CD4-positive, alpha-beta T cell treated with Interleukin-21 for 1 hour (primary cell): Measurements from ENCODE around the gene CCR9.
A peak's percentile ranks its signal among the peaks of the same experiment; 100 is the strongest.
"Not testable (repeated sequence)": the region's sequence is repeated elsewhere in the genome, so short reads cannot be mapped to it uniquely, and the experiment has no call there.

Experiments used
- DNase-seq: peaks from one replicate; pipeline ENCODE4 v3.0.0-alpha.2; 2020

Gene CCR9, protein sequence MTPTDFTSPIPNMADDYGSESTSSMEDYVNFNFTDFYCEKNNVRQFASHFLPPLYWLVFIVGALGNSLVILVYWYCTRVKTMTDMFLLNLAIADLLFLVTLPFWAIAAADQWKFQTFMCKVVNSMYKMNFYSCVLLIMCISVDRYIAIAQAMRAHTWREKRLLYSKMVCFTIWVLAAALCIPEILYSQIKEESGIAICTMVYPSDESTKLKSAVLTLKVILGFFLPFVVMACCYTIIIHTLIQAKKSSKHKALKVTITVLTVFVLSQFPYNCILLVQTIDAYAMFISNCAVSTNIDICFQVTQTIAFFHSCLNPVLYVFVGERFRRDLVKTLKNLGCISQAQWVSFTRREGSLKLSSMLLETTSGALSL

GRCh38 chr3:45885979-45886705 lies at the start of gene CCR9:
TSS of gene CCR9 (plus strand) at chr3:45886543. CDS start at chr3:45894934, 8,391 bp downstream.
- peak; percentile 28 for DNase-seq

GRCh38 chr3:45838466-45838865 lies 47.9 kb upstream of the CCR9 start:
- no peak for DNase-seq

- no peak for DNase-seq
Measured at GRCh38 chr3:45841420-45841756, 45.0 kb upstream of the CCR9 start.

- DNase-seq, result peak; percentile 93
Measured at GRCh38 chr3:45841757-45842491, 44.4 kb upstream of the CCR9 start, which contains the start of gene LZTFL1. TSS of gene LZTFL1 (minus strand) at chr3:45842119. CDS start at chr3:45841991, 128 bp downstream.

DNA sequence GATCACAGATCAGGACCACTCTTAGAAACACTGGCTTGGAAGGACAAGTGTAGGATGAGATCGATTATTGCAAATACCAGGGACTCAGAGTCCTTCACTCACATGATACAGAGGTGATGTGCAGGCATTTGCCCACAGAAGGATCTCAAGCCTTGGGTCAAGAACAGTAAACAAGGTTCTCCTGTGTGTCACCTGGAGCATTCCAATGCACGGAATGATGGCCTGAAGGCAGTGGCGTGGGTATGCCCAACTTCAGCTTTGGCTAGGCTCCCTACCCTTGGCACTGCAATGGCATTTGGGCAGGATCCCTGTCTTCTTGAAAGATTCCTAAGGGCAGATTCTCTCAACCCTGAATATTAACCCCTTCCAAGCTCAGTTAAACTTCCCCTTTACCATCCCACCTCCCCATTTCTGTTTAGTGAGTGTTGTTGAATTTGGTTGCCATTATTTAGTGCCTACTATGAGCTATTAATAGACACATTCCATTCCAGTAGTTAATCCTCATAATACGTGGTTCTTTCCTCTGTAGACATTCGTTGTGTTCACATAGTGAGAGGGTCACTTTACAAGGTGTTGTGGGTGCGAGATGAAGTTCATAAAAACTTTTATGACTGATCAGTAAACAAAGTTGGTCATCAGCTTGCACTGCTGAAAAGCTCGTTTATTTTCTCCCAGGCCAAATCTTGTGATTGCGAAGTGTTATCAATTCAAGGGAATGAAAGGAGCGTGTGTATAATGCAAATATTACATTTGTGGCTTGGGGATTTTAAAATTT lies 43.3 kb upstream of the CCR9 start:
- DNase-seq, result no peak

DNA sequence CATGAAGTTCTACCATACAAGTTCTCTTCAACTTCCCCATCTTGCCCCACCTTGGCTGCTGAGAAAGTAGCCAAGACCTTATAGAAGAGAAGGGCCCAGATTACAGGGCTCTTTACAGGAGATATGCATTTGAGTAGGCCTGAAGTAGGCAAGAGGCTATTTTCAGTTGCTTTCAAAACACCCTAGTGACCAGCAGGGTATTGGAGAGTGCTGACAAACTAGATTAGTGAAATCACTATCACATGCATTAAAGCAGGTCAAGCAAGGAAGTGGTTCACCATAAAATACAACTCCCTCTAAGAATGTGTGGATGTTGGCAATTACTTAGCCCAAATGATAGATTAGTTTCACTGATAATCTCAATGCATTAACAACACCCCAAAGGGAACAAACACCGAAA lies 41.7 kb upstream of the CCR9 start:
- no peak for DNase-seq

DNA sequence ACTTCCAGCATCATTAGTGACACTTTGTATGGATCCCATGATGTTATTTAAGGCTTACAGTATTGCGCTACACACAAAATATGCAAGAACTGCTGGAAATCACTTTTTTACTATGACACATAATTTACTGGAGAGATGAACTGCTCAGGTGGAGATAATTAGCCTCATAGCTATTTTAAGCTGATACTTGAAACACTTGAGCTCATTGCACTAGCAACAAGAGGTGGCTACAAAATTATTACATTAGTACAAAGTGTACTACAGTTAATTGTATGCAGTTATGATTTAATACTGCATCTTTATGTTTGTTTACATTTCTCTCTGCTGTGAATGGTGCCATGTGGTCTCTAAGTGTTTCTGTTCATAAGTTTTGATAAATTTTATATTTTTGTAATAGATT lies 38.0 kb upstream of the CCR9 start:
- DNase-seq, result no peak

- no peak for DNase-seq
Measured at GRCh38 chr3:45852828-45853227, 33.5 kb upstream of the CCR9 start.

DNA sequence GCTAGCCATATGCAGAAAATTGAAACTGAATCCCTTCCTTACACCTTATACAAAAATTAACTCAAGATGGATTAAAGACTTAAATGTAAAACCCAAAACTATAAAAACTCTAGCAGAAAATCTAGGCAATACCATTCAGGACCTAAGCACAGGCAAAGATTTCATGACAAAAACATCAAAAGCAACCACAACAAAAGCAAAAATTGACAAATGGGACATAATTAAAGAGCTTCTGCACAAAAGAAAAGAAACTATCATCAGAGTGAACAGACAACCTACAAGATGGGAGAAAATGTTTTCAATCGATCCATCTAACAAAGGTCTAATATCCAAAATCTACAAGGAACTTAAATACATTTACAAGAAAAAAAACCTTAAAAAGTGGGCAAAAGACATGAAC lies 30.0 kb upstream of the CCR9 start:
- DNase-seq, result peak; percentile 18

- DNase-seq, result not testable (repeated sequence)
Measured at GRCh38 chr3:45857024-45857423, 29.3 kb upstream of the CCR9 start.

DNA sequence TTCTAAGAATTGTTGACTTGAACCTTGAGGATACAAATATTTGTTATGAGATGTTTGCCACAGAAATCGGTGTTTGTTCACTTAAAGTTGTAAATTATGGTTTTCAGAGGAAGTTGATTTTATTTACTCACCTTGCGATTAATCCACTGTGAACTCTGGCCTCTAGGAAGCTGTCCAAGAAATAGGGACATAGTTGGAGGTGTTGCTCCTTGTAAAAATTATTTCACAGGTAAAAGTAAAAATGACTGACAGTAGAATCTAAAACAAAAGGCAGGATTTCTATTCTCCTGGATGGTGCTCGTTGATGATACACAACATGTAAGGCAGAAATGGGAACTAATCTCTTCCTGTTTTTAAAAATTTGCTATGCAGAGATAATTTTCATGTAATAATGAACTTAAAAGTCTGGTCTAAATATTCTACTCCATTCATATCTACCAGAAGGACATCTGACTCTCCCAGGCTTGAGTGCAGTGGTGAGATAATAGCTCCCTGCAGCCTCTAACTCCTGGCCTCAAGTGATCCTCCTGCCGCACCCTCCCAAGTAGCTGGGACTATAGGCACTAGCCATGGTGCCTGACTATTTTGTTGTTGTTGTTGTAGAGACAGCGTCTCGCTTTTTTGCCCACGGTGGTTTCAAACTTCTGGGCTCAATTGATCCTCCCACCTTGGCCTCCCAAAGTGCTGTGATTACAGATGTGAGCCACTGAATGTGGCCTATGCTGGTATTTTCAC lies 27.4 kb upstream of the CCR9 start:
- no peak for DNase-seq

DNA sequence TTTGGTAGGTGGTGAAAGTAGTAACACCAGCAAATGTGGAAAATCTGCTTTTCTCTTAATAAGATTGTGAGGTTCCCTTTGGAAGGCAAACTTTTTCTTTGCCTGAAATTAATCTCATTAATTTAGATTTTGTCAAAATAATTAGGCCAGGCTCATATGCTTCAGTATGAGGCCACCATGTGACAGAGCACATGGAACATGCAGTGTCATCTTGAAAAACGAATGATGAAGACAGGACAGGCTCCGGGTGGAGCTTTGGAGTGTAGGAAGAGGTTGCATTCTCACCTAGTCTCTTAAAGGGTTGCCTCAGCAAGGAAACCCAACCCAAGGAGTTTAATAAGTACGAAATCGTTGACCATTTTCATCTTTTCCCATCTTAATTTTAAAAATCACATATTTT lies 25.9 kb upstream of the CCR9 start:
- DNase-seq, result no peak

GRCh38 chr3:45861043-45861719 lies 25.2 kb upstream of the CCR9 start:
- DNase-seq, result no peak

DNA sequence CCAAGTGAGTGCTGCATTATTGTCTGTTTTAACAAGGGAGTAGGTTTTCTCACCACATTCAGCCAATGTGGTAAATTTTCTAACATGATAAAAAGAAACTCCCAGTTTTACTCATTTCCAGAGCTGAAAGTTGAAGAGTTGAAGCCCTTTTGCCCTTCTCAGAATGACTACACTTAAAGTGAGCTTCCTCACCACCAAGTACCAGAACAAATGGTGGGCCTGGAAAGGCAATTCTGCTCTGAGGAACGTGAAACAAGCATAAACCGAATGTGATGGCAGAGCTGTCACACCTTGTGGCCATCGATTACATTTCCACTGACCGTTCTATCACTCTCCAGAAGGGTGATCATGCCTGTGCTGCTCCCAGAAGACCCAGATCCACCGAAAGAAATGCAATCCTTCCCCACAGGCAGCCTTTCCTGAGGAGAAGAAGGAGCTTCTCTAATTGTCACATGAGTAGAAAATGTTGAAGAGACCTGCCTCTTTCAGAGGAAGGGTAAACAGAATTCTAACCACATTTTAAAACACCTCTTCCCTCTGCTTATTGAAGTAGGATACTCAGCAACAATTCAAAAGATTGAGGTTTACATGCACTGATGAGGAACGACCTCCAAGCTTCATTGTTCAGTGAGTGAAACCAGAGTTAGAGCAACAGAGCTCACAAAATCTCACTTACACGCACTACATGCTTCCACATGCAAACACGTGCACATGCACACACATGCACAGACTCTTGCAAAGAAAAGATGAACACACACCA lies 21.4 kb upstream of the CCR9 start:
- DNase-seq, result peak; percentile 15

DNA sequence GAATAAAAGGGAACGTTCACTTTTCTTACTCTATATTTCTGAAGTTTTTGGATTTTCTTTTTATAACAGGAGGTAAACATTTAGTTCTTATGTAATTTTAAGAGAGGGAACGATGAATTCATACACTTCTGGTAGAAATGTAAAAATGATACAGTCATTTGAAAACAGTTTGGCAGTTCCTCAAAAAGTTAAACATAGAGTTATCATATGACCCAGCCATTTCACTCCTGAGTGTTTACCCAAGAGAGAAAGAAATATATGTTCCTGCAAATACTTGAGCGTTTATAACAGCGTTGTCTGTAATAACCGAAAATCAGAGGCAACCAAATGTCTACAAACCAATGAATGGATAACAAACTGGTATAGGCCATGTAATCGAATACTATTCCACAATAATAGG lies 20.8 kb upstream of the CCR9 start:
- DNase-seq, result no peak

- no peak for DNase-seq
Measured at GRCh38 chr3:45868213-45868612, 18.1 kb upstream of the CCR9 start.

DNA sequence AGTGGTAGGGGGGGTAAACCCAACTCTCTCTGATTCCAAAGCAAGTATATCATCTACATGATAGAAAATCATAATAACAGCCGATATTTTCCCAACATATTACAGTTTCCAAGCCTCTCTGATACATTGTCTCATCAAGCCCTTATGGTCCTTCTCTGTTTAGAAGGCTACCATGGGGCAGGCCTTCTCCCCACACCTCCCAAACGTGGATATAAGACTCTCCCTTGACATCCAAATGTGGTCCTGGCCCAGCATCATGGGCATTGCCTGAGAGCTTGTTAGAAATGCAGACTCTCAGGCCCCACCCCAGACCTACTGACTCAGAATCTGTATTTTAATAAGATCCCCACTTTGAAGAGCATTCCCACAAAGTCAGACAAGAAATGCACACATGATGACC lies 17.7 kb upstream of the CCR9 start:
- DNase-seq, result no peak

- DNase-seq, result no peak
Measured at GRCh38 chr3:45869638-45870037, 16.7 kb upstream of the CCR9 start.

- DNase-seq, result peak; percentile 77
Measured at GRCh38 chr3:45870099-45870498, 16.2 kb upstream of the CCR9 start.

- no peak for DNase-seq
Measured at GRCh38 chr3:45871780-45872179, 14.6 kb upstream of the CCR9 start.

DNA sequence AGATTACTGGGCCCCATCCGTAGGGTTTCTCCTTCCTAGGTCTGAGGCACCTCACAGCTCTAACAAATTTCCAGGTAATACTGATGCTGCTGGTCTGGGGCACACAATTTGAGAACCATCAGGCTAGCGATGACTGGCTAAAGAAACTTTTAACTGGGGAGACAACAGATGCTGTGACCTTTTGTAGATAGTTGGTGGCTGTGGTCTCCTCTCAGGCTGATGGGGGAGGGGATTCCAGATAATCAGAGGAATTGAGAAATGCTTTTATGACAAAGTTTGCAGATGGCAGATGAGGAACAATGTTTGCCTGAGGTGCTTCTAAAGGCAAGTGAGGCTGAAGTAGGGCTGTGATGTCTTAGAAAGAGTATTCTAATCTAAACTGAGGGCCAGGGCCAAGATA lies 13.8 kb upstream of the CCR9 start:
- no peak for DNase-seq
